SK-N-SH (cell line): Measurements from ENCODE around the gene DOK7. TPM values are rescaled to one million over a fixed set of nuclear protein-coding genes. Genes with fewer than 3 reads are reported as not detected.

Experiments used
- CTCF ChIA-PET: fragments of 300-600, 350-600 bp; formaldehyde crosslinking; extraction: SDS; loops from one replicate; lab custom pipeline; 2021; lab: Yijun Ruan, JAX
- POLR2A ChIA-PET: fragments of 350-600 bp; sonication (Branson Sonifier 250); formaldehyde crosslinking; extraction: SDS; loops from one replicate; lab custom pipeline; 2020; ENCODE audit warnings: antibody characterized with exemption, inconsistent platforms; lab: Yijun Ruan, JAX
- DNase-seq: peaks from one replicate; pipeline ENCODE4 v3.0.0; 2012
- H2AFZ ChIP-seq: fragments of 200-600 bp; sonication (generic); 2 replicates; pipeline ENCODE4 v1.8.1; 2016; ENCODE audit warnings: antibody characterized with exemption, mild to moderate bottlenecking, low read depth
- H3F3A ChIP-seq: fragments of 200-600 bp; sonication (generic); replicated peaks from 2 replicates; pipeline ENCODE3; 2016; ENCODE audit warnings: antibody characterized with exemption, mild to moderate bottlenecking; ENCODE audit not compliant: insufficient read depth
- H3K27ac ChIP-seq, 2 experiments: fragments of 200-500 bp in 1 of 2; fragments of 200-600 bp in 1 of 2; sonication (Bioruptor generic) in 1 of 2; sonication (generic), shearing (Covaris generic) in 1 of 2; 2 replicates each; pipeline versions ENCODE4 v1.5.1 to v1.6.1; 2014 to 2016; ENCODE audit warnings: low read depth in 2 of 2, inconsistent platforms in 1 of 2, low read length in 1 of 2, mild to moderate bottlenecking in 1 of 2, mixed read lengths in 1 of 2
- H3K27me3 ChIP-seq: fragments of 200-600 bp; sonication (generic), shearing (Covaris generic); 2 replicates; pipeline ENCODE4 v1.6.1; 2016; ENCODE audit warnings: mixed run types; ENCODE audit not compliant: insufficient read depth
- H3K36me3 ChIP-seq, 2 experiments: fragments of 200-500 bp in 1 of 2; fragments of 200-600 bp in 1 of 2; sonication (Bioruptor generic) in 1 of 2; sonication (generic) in 1 of 2; replicated peaks in 1 of 2; 2 replicates each; pipeline versions ENCODE3 to v1.5.1; 2014 to 2016; ENCODE audit warnings: low read length in 1 of 2, mild to moderate bottlenecking in 1 of 2; ENCODE audit not compliant: insufficient read depth in 2 of 2, control insufficient read depth in 1 of 2
- H3K4me1 ChIP-seq, 2 experiments: fragments of 200-500 bp in 1 of 2; fragments of 200-600 bp in 1 of 2; sonication (Bioruptor generic) in 1 of 2; sonication (generic), shearing (Covaris generic) in 1 of 2; 2 replicates each; pipeline versions ENCODE4 v1.5.1 to v1.6.1; 2014 to 2016; ENCODE audit warnings: low read depth in 1 of 2, low read length in 1 of 2, mixed run types in 1 of 2; ENCODE audit not compliant: insufficient read depth in 2 of 2, control insufficient read depth in 1 of 2
- H3K4me2 ChIP-seq: fragments of 200-600 bp; sonication (generic), shearing (Covaris generic); 2 replicates; pipeline ENCODE4 v1.6.1; 2017; ENCODE audit warnings: mixed run types
- H3K4me3 ChIP-seq, 2 experiments: fragments of 200-500 bp in 1 of 2; fragments of 200-600 bp in 1 of 2; sonication (Bioruptor generic) in 1 of 2; sonication (generic), shearing (Covaris generic) in 1 of 2; 2 replicates each; pipeline versions ENCODE4 v1.5.1 to v1.8.1; 2014 to 2016; ENCODE audit warnings: low read depth in 2 of 2, inconsistent platforms in 1 of 2, low read length in 1 of 2, mild to moderate bottlenecking in 1 of 2, mixed read lengths in 1 of 2, moderate library complexity in 1 of 2
- H3K79me2 ChIP-seq: fragments of 200-600 bp; sonication (generic); 2 replicates; pipeline ENCODE4 v1.8.1; 2017; ENCODE audit warnings: mild to moderate bottlenecking; ENCODE audit not compliant: insufficient read depth
- H3K9ac ChIP-seq: fragments of 200-600 bp; sonication (generic); 2 replicates; pipeline ENCODE4 v1.6.1; 2017; ENCODE audit warnings: mixed run types
- H3K9me2 ChIP-seq: fragments of 200-600 bp; sonication (generic); 2 replicates; pipeline ENCODE4 v1.6.1; 2017; ENCODE audit warnings: mixed run types
- H3K9me3 ChIP-seq: fragments of 200-600 bp; sonication (generic); 2 replicates; pipeline ENCODE4 v1.6.1; 2017; ENCODE audit warnings: mixed run types, mild to moderate bottlenecking, moderate library complexity
- H4K20me1 ChIP-seq: fragments of 200-600 bp; sonication (generic); 2 replicates; pipeline ENCODE4 v1.6.1; 2017; ENCODE audit warnings: mild to moderate bottlenecking, mixed run types; ENCODE audit not compliant: insufficient read depth
- CHD2 ChIP-seq: fragments of 150-350 bp; IDR thresholded peaks from 2 replicates; pipeline ENCODE4 v1.6.1; 2018; ENCODE audit warnings: low read length; ENCODE audit not compliant: partially characterized antibody
- EP300 ChIP-seq, 2 experiments: IDR thresholded peaks; 2 replicates each; pipeline versions ENCODE4 v1.4.0 to v1.6.1; 2012; ENCODE audit warnings: borderline replicate concordance in 1 of 2, low read depth in 1 of 2, low read length in 1 of 2
- FOXJ3 ChIP-seq: sonication (generic); formaldehyde crosslinking; IDR thresholded peaks from 2 replicates; pipeline ENCODE4 v1.5.1; 2020; ENCODE audit warnings: mild to moderate bottlenecking, missing genetic modification reagents
- FOXM1 ChIP-seq: IDR thresholded peaks from 2 replicates; pipeline ENCODE4 v1.4.0; 2012; ENCODE audit warnings: low read depth, mild to moderate bottlenecking
- GABPA ChIP-seq: IDR thresholded peaks from 2 replicates; pipeline ENCODE4 v1.4.0; 2012; ENCODE audit warnings: low read depth, mild to moderate bottlenecking
- MXI1 ChIP-seq: IDR thresholded peaks from 2 replicates; pipeline ENCODE4 v1.6.1; 2012; ENCODE audit warnings: mild to moderate bottlenecking, low read depth, low read length, improper control_type of control experiment
- NFIC ChIP-seq: IDR thresholded peaks from 2 replicates; pipeline ENCODE4 v1.4.0; 2012; ENCODE audit warnings: borderline replicate concordance
- NRF1 ChIP-seq: IDR thresholded peaks from 2 replicates; pipeline ENCODE4 v1.6.1; 2012; ENCODE audit warnings: low read depth, mild to moderate bottlenecking, low read length
- RAD21 ChIP-seq: IDR thresholded peaks from 2 replicates; pipeline ENCODE4 v1.6.1; 2012; ENCODE audit warnings: mild to moderate bottlenecking, low read length
- REST ChIP-seq: IDR thresholded peaks from 2 replicates; pipeline ENCODE4 v1.6.1; 2012; ENCODE audit warnings: mild to moderate bottlenecking, low read depth, low read length, moderate library complexity
- RXRA ChIP-seq: IDR thresholded peaks from 2 replicates; pipeline ENCODE4 v1.4.0; 2012; ENCODE audit warnings: low read depth, mild to moderate bottlenecking, borderline replicate concordance
- TAF1 ChIP-seq: IDR thresholded peaks from 2 replicates; pipeline ENCODE4 v1.6.1; 2012; ENCODE audit warnings: low read depth, mild to moderate bottlenecking, low read length, moderate library complexity, borderline replicate concordance
- TCF12 ChIP-seq: IDR thresholded peaks from 2 replicates; pipeline ENCODE4 v1.4.0; 2012
- USF1 ChIP-seq: IDR thresholded peaks from 2 replicates; pipeline ENCODE4 v1.4.0; 2012; ENCODE audit warnings: low read depth, borderline replicate concordance
- WGBS: methylation state at CpG from one replicate; pipeline ENCODE4 v1.1.6; 2017; ENCODE audit warnings: low lambda C conversion rate; 5-methylcytosine and 5-hydroxymethylcytosine counted together
- polyA plus RNA-seq, 3 experiments: library from polyadenylated mRNA; depleted of rRNA; stranded (reverse); fragments of >200 nt; gene quantifications; 2 replicates each; pipeline ENCODE4 v1.2.3, GENCODE V29; 2012

DOK7 gene
- polyA plus RNA-seq, 1 of the 3 experiments (the other 2 are of a cell fraction), result not detected

GRCh38 chr4:3495204-3495975 lies 32.3 kb downstream of the DOK7 start:
- no peaks in the 10 kb centered on the region for H3K79me2 ChIP-seq
- CTCF ChIA-PET, result interaction anchor here (0.9 to 4.7 kb wide), 4 partner anchors 8 to 17 kb away, joined by 4 to 30 read pairs (median 6); no protein-coding TSS in a partner anchor

More at GRCh38 chr4:3495204-3495975, 32.3 kb downstream of the DOK7 start:
- H3K36me3 ChIP-seq, result no peaks in the 10 kb centered on the region
- no peaks in the 10 kb centered on the region for H3K9me3 ChIP-seq
- WGBS, result 92% methylated on average over 21 of the region's 28 CpGs
- no peaks in the 10 kb centered on the region for H4K20me1 ChIP-seq
- no peak overlapping the region for H3K4me3 ChIP-seq
- no peaks in the 10 kb centered on the region for H3F3A ChIP-seq
- H3K9ac ChIP-seq, result no peak overlapping the region
- TF ChIP-seq TAF1 (no peak), NRF1 (no peak), RAD21 (no peak), GABPA (no peak), EP300 (IDR thresholded peaks at IDR 0.05; ENCODE audit: borderline replicate concordance in 1 of 2, low read depth in 1 of 2, low read length in 1 of 2) (no peak), TCF12 (no peak), USF1 (no peak), CHD2 (no peak), NFIC (no peak), RXRA (no peak), FOXM1 (no peak), MXI1 (no peak), FOXJ3 (no peak), REST (no peak)
- TF ChIP-seq, all 33 proteins: peak for 0
- no peak overlapping the region for H3K27ac ChIP-seq
- H3K4me1 ChIP-seq, result peaks cover 0 to 23% of the 10 kb centered on the region in 2 experiments; a peak in 1 of 4 replicates
- no peak overlapping the region for H2AFZ ChIP-seq
- no peak overlapping the region for H3K4me2 ChIP-seq
- POLR2A ChIA-PET, result no interaction called here
- DNase-seq, result no peak
- H3K27me3 ChIP-seq, result no peaks in the 10 kb centered on the region
- H3K9me2 ChIP-seq, result no peaks in the 10 kb centered on the region
